ENCODE results near the gene CYP26B1. TPM values are rescaled to one million over a fixed set of nuclear protein-coding genes. Genes with fewer than 3 reads are reported as not detected.
A peak's percentile ranks its signal among the peaks of the same experiment; 100 is the strongest.

Gene CYP26B1
- total RNA-seq, 3 donors from 2014 or later: 0.16 TPM; not detected in 2

DNA sequence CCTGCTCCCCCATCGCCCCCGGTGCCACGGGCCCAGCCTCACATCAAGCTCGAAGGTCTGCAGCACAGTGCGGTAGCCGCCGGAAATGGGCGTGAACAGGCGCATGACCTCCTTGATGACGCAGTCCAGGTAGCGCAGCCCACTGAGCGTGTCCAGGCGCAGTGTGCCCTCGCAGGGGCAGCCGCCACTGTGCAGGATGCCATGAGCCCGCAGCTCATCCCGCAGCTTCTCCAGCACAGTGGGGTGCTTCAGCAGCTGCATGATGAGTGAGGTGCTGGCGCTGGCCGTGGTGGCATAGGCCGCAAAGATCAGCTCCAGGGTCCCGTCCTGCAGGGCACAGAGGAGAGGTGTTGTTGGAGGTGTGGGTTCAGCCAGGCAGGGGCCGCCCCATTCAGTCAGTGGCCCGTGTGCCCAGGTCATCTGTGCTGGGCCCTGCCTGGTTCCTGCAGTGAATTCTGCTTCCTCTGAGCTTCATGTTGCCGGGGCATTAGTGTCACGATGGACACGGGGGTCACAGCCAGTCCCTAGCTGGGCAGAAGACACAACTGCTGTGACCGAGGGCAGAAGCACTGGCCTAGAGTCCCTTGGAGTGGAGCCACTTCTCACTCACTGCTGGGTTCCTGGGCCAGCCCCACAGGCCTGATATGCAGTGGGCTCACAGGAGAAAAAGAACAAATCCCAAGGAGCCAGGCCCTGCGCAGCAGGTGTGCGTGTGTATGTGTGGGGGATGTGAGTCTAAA lies 14.5 kb downstream of the CYP26B1 start:
- H3K36me3 Mint-ChIP-seq (ENCODE audit: insufficient read depth): no peaks in the 10 kb centered on the region
- H3K4me3 Mint-ChIP-seq: no peak overlapping the region
- DNase-seq (no peak), ATAC-seq (no peak)
- H3K4me1 Mint-ChIP-seq (ENCODE audit: low read depth): no peaks in the 10 kb centered on the region
- no peaks in the 10 kb centered on the region for H3K9me3 Mint-ChIP-seq
- peaks cover 8% of the 10 kb centered on the region for H3K27me3 Mint-ChIP-seq (ENCODE audit: low read depth)

DNA sequence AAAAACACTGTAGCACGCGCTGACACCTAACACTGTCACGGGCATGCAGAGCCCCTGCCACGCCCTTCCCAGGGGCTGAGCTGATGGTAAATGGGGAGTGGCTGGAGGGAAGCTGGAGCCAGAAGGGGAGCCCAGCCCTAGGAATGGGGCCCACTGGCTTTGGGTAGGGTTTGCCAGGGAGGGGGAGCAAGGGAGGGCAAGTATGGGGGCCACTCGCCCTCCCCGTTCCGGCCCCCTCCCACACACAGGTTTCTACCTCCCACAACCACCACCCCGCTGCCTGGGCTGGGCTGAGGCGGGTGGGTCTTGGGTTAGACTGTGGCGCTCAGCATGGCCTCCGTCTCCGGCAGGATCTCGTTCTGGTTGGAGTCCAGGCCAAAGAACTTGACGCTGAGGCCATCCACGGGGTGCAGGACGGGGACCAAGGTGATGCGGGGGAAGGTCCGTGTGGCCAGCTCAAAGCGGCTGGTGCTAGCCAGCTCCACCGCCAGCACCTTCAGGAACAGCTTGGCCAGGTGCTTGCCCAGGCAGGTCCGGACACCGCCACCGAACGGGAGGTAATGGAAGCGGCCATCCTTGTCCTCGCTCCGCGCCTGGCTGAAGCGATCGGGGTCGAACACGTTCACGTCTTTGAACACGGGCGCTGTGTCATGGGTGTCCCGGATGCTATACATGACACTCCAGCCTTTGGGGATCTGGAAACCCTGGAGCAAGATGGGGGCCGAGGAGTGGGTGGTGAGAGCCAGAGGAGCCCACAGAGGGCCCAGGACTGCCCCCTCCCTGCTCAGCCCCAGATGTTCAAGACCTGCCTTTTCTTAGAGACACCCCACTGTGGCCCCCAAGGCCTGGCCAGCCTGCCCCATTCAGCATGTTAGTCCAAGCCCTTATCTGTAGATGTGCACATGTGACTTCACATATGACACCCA lies 15.5 kb downstream of the CYP26B1 start:
- Mint-ChIP-seq H3K9me3 (no peaks in the 10 kb centered on the region), H3K4me1 (ENCODE audit: low read depth) (no peaks in the 10 kb centered on the region), H3K27me3 (ENCODE audit: low read depth) (peaks cover 8% of the 10 kb centered on the region), H3K4me3 (no peak overlapping the region), H3K36me3 (ENCODE audit: insufficient read depth) (no peaks in the 10 kb centered on the region)
- ATAC-seq (no peak), DNase-seq (peak; percentile 2)

GRCh38 chr2:72131371-72131891 lies 16.2 kb downstream of the CYP26B1 start:
- ATAC-seq (no peak), DNase-seq (no peak)
- H3K27me3 Mint-ChIP-seq (ENCODE audit: low read depth): peaks cover 8% of the 10 kb centered on the region
- H3K36me3 Mint-ChIP-seq (ENCODE audit: insufficient read depth): no peaks in the 10 kb centered on the region
- H3K4me1 Mint-ChIP-seq (ENCODE audit: low read depth): no peaks in the 10 kb centered on the region
- no peaks in the 10 kb centered on the region for H3K9me3 Mint-ChIP-seq
- no peak overlapping the region for H3K4me3 Mint-ChIP-seq

GRCh38 chr2:72130659-72131360 lies 16.9 kb downstream of the CYP26B1 start:
- no peaks in the 10 kb centered on the region for H3K4me1 Mint-ChIP-seq (ENCODE audit: low read depth)
- ATAC-seq: no peak
- peaks cover 8% of the 10 kb centered on the region for H3K27me3 Mint-ChIP-seq (ENCODE audit: low read depth)
- no peaks in the 10 kb centered on the region for H3K9me3 Mint-ChIP-seq
- DNase-seq: peak; percentile 1
- no peaks in the 10 kb centered on the region for H3K36me3 Mint-ChIP-seq (ENCODE audit: insufficient read depth)
- no peak overlapping the region for H3K4me3 Mint-ChIP-seq

DNA sequence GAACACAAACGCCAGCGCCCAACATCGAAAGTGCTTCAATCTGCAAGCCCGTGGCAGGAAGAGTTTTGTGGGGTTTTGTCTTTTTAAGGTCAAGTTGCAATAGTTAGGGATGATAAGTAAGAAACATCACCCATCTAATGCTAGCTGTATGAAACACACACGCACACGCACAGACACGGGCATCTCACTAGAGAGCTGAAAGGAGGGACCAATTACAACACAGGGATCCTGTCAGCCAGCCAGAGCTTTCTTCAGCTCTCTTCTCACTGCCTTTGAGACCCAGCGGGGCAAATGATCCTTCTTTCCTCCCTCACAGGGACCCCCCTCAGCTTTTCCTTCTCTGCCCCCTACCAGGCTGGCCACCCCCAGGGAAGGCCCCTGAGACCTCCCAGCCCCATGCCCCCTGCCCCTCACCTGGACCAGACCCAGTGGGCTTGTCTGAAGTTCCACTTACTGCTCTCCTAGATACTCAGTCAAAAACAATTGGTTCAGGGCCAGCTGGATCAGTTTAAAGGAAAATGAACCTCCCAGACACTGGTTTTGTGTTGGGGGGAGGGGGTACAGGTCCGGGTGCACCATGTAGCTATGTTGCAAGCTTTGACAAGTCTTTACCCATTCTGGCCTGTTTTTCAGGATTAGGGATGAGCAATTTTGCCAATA lies 17.9 kb downstream of the CYP26B1 start:
- no peaks in the 10 kb centered on the region for H3K36me3 Mint-ChIP-seq (ENCODE audit: insufficient read depth)
- no peak for ATAC-seq
- no peak for DNase-seq
- no peaks in the 10 kb centered on the region for H3K4me1 Mint-ChIP-seq (ENCODE audit: low read depth)
- H3K27me3 Mint-ChIP-seq (ENCODE audit: low read depth): peaks cover 8% of the 10 kb centered on the region
- no peaks in the 10 kb centered on the region for H3K9me3 Mint-ChIP-seq
- no peak overlapping the region for H3K4me3 Mint-ChIP-seq

GRCh38 chr2:72128843-72129227 lies 18.8 kb downstream of the CYP26B1 start:
- Mint-ChIP-seq H3K36me3 (ENCODE audit: insufficient read depth) (no peaks in the 10 kb centered on the region), H3K4me1 (ENCODE audit: low read depth) (no peaks in the 10 kb centered on the region), H3K9me3 (no peaks in the 10 kb centered on the region), H3K27me3 (ENCODE audit: low read depth) (peaks cover 8% of the 10 kb centered on the region), H3K4me3 (no peak overlapping the region)
- ATAC-seq (no peak), DNase-seq (peak; percentile 1)

DNA sequence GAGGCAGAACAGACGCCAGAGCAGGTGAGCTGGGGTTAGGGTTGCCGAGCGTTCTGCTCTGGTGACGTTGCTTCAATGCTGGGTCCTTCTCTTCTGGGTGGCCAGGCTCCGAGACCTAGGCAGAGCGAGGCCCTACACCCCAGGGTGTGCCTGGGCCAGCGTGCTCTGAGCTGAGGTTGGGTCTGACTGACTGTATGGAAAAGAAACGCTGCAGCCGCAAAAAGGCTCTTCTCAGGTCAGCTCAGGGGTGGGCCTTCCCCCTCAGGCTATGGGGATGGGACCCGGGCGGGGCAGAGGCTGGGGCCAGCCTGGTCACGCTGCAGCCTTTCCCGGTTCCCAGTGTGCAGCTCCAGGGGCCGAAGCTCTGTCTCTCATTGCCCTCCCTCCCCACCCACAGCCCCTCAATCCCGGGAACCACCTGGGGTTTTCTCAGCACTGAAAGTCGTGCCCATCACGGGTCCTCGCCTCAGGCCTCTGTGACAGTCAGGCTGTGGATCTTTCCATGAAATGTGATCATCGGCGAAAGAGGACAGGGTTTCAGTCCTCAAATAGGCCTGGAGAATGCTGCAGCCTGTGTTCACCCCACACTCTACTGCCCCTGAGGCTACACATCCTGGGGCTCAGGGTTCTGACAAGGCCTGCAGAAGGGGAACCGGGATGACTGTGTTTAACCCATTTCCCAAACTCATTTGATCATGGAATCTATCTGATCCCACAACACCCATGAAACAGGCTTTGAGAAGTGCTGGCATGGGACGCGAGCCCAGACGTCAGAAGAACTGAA lies 19.4 kb downstream of the CYP26B1 start:
- no peaks in the 10 kb centered on the region for H3K9me3 Mint-ChIP-seq
- peak; percentile 2 for DNase-seq

DNA sequence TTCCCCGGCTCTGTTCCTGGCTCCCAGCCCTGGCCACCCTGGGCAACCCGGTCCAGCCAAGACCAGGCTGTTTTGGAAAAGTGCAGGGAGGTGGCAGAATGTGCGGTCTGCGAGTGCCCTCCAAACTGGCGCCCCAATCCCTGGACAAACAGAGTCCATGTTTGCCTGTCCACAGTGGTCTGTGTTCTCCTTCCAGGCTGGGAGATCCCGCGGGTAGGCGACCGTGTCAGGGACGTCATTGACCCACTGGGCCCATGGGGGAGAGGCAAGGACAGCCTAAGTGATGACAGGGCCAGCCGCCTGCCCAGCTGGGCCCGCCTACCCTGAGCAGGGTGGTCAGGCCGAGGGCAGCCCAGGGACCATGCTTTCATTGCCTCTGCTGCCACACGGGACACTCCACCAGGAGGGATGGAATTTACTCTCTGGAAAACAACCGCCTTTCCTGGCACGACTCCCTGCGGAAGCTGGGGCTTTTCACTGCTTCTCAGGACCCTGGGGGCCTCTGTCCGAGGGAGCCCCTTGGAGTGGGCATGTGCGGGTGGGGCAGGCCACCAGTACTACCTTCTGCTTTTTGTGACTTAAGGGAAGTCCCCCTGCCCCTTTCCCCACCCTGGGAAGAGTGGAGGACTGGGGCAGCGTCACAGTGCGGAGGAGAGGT lies 20.1 kb downstream of the CYP26B1 start:
- no peak overlapping the region for H3K4me3 Mint-ChIP-seq
- peak; percentile 1 for DNase-seq
- H3K4me1 Mint-ChIP-seq (ENCODE audit: low read depth): no peaks in the 10 kb centered on the region

More for the DNA sequence above, 19.4 kb downstream of the CYP26B1 start:
- peaks cover 8% of the 10 kb centered on the region for H3K27me3 Mint-ChIP-seq (ENCODE audit: low read depth)
- no peaks in the 10 kb centered on the region for H3K4me1 Mint-ChIP-seq (ENCODE audit: low read depth)
- no peak overlapping the region for H3K4me3 Mint-ChIP-seq
- H3K36me3 Mint-ChIP-seq (ENCODE audit: insufficient read depth): no peaks in the 10 kb centered on the region
- ATAC-seq: no peak

GRCh38 chr2:72126186-72127100 lies 21.2 kb downstream of the CYP26B1 start:
- H3K4me1 Mint-ChIP-seq (ENCODE audit: low read depth): no peaks in the 10 kb centered on the region
- ATAC-seq: no peak

More for the DNA sequence above, 20.1 kb downstream of the CYP26B1 start:
- ATAC-seq: no peak
- Mint-ChIP-seq H3K9me3 (peaks cover 2% of the 10 kb centered on the region), H3K27me3 (ENCODE audit: low read depth) (peaks cover 8% of the 10 kb centered on the region), H3K36me3 (ENCODE audit: insufficient read depth) (no peaks in the 10 kb centered on the region)

DNA sequence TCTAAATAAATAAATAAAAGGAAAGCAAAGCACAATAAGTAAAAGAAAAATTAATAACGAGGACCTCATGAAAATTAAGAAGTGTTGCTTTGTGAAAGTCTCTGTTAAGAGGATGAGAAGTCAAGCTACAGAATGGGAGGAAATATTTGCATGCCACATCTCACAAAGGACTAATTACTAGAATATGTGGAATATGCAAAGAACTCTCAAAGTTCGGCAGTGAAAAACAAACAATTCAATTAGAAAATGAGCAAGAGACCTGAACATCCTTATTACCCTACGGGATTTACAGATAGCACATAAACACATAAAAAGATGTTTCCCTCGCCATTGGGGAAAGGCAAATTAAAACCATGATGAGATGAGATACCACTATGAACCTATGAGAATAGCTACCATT lies 23.3 kb downstream of the CYP26B1 start:
- no peaks in the 10 kb centered on the region for H3K4me1 Mint-ChIP-seq (ENCODE audit: low read depth)
- H3K36me3 Mint-ChIP-seq (ENCODE audit: insufficient read depth): no peaks in the 10 kb centered on the region
- no peak overlapping the region for H3K4me3 Mint-ChIP-seq
- H3K27me3 Mint-ChIP-seq (ENCODE audit: low read depth): peaks cover 7% of the 10 kb centered on the region
- peaks cover 11% of the 10 kb centered on the region for H3K9me3 Mint-ChIP-seq
- ATAC-seq (no peak), DNase-seq (no peak)

More at GRCh38 chr2:72126186-72127100, 21.2 kb downstream of the CYP26B1 start:
- Mint-ChIP-seq H3K36me3 (ENCODE audit: insufficient read depth) (no peaks in the 10 kb centered on the region), H3K4me3 (no peak overlapping the region), H3K9me3 (peaks cover 9% of the 10 kb centered on the region), H3K27me3 (ENCODE audit: low read depth) (peaks cover 13% of the 10 kb centered on the region)
- DNase-seq: no peak

- H3K4me3 Mint-ChIP-seq: no peak overlapping the region
- H3K4me1 Mint-ChIP-seq (ENCODE audit: low read depth): no peaks in the 10 kb centered on the region
- H3K9me3 Mint-ChIP-seq: peaks cover 11% of the 10 kb centered on the region
- peaks cover 13% of the 10 kb centered on the region for H3K27me3 Mint-ChIP-seq (ENCODE audit: low read depth)
- no peak for DNase-seq
- H3K36me3 Mint-ChIP-seq (ENCODE audit: insufficient read depth): no peaks in the 10 kb centered on the region
- no peak for ATAC-seq
Measured at GRCh38 chr2:72121153-72121552, 26.5 kb downstream of the CYP26B1 start.

GRCh38 chr2:72118951-72119350 lies 28.7 kb downstream of the CYP26B1 start:
- ATAC-seq (no peak), DNase-seq (no peak)
- no peaks in the 10 kb centered on the region for H3K4me1 Mint-ChIP-seq (ENCODE audit: low read depth)
- H3K27me3 Mint-ChIP-seq (ENCODE audit: low read depth): peaks cover 13% of the 10 kb centered on the region
- no peak overlapping the region for H3K4me3 Mint-ChIP-seq
- H3K9me3 Mint-ChIP-seq: peaks cover 11% of the 10 kb centered on the region
- no peaks in the 10 kb centered on the region for H3K36me3 Mint-ChIP-seq (ENCODE audit: insufficient read depth)
